H1 (cell line): Measurements from ENCODE around the gene CLRN1. TPM values are rescaled to one million over a fixed set of nuclear protein-coding genes. Genes with fewer than 3 reads are reported as not detected.

Source experiments
- CTCF ChIA-PET: fragments of 300-600 bp; sonication (Branson Sonifier 250); formaldehyde crosslinking; loops from one replicate; lab custom pipeline; 2021; ENCODE audit not compliant: partially characterized antibody; lab: Charles Lee
- POLR2A ChIA-PET: fragments of 300-600 bp; sonication (Branson Sonifier 250); formaldehyde crosslinking; loops from one replicate; lab custom pipeline; 2021; ENCODE audit warnings: inconsistent platforms; ENCODE audit not compliant: partially characterized antibody; lab: Charles Lee
- DNase-seq, 2 experiments: peaks; one replicate each; pipeline versions ENCODE4 v3.0.0 to v3.0.0-alpha.2; 2010 to 2022; ENCODE audit warnings: low spot score in 2 of 2, low read depth in 1 of 2, mixed read lengths in 1 of 2
- FAIRE-seq: peaks from 2 replicates; lab custom pipeline; 2011; peaks lifted over from hg19 to GRCh38; lab: Jason Lieb, UNC
- H2AFZ ChIP-seq: 2 replicates; pipeline ENCODE4 v1.8.1; 2012; ENCODE audit warnings: low read length, inconsistent platforms
- H2AK5ac ChIP-seq: 2 replicates; pipeline ENCODE4 v1.6.1; 2013; ENCODE audit warnings: low read depth, low read length
- H2BK120ac ChIP-seq: replicated peaks from 2 replicates; pipeline ENCODE3; 2013; ENCODE audit warnings: low read depth, low read length, inconsistent platforms
- H2BK12ac ChIP-seq: 2 replicates; pipeline ENCODE4 v1.6.1; 2013; ENCODE audit warnings: low read depth, low read length
- H2BK15ac ChIP-seq: 2 replicates; pipeline ENCODE4 v1.6.1; 2013; ENCODE audit warnings: low read length
- H2BK20ac ChIP-seq: 2 replicates; pipeline ENCODE4 v1.6.1; 2013; ENCODE audit warnings: low read length
- H2BK5ac ChIP-seq: 2 replicates; pipeline ENCODE4 v1.6.1; 2013; ENCODE audit warnings: low read depth, low read length
- H3K14ac ChIP-seq: 2 replicates; pipeline ENCODE4 v1.6.1; 2013; ENCODE audit warnings: inconsistent platforms; ENCODE audit not compliant: insufficient read length
- H3K18ac ChIP-seq: 2 replicates; pipeline ENCODE4 v1.6.1; 2013; ENCODE audit warnings: low read length; ENCODE audit errors: extremely low read depth
- H3K23ac ChIP-seq: 2 replicates; pipeline ENCODE4 v1.6.1; 2013; ENCODE audit warnings: inconsistent platforms; ENCODE audit not compliant: insufficient read length
- H3K23me2 ChIP-seq: 2 replicates; pipeline ENCODE4 v1.6.1; 2013; ENCODE audit warnings: low read depth, low read length
- H3K27ac ChIP-seq: 2 replicates; pipeline ENCODE4 v1.6.1; 2011; ENCODE audit warnings: low read depth, low read length, inconsistent platforms
- H3K27me3 ChIP-seq, 4 experiments: replicated peaks in 1 of 4; 1 replicate in 1 of 4; 2 replicates in 3 of 4; pipeline versions ENCODE4 v1.6.1 to v1.8.1; 2011 to 2013; ENCODE audit warnings: low read length in 3 of 4, mild to moderate bottlenecking in 3 of 4, inconsistent platforms in 2 of 4, mixed read lengths in 2 of 4, moderate library complexity in 1 of 4; ENCODE audit not compliant: control insufficient read depth in 3 of 4, insufficient read depth in 3 of 4; ENCODE audit errors: extremely low read depth in 1 of 4
- H3K36me3 ChIP-seq, 4 experiments: 2 replicates each; pipeline versions ENCODE4 v1.6.1 to v1.8.1; 2011 to 2013; ENCODE audit warnings: mild to moderate bottlenecking in 4 of 4, low read length in 3 of 4, moderate library complexity in 2 of 4, control low read depth in 1 of 4, inconsistent platforms in 1 of 4; ENCODE audit not compliant: insufficient read depth in 4 of 4, control insufficient read depth in 2 of 4
- H3K4ac ChIP-seq: replicated peaks from 2 replicates; pipeline ENCODE3; 2013; ENCODE audit warnings: low read length, low read depth, mixed read lengths, inconsistent platforms; ENCODE audit not compliant: insufficient read length
- H3K4me1 ChIP-seq, 4 experiments: replicated peaks in 1 of 4; 1 replicate in 1 of 4; 2 replicates in 3 of 4; pipeline versions ENCODE4 v1.6.1 to v1.8.1; 2011 to 2013; ENCODE audit warnings: low read length in 3 of 4, inconsistent platforms in 2 of 4, mixed read lengths in 1 of 4; ENCODE audit not compliant: insufficient read depth in 4 of 4, control insufficient read depth in 3 of 4
- H3K4me2 ChIP-seq, 2 experiments: 2 replicates each; pipeline versions ENCODE4 v1.6.1 to v1.8.1; 2011 to 2013; ENCODE audit warnings: low read depth in 2 of 2, low read length in 2 of 2, control low read depth in 1 of 2, inconsistent platforms in 1 of 2, mild to moderate bottlenecking in 1 of 2; ENCODE audit not compliant: insufficient read depth in 1 of 2
- H3K4me3 ChIP-seq, 4 experiments: fragments of 200-600, 300-600 bp in 1 of 4; sonication (generic), shearing (Covaris generic), sonication (Bioruptor Twin) in 1 of 4; 2 replicates each; pipeline versions ENCODE4 v1.5.1 to v1.8.1; 2011 to 2016; ENCODE audit warnings: low read length in 4 of 4, low read depth in 3 of 4, control low read depth in 2 of 4, inconsistent platforms in 2 of 4, mild to moderate bottlenecking in 2 of 4, mixed read lengths in 1 of 4, moderate library complexity in 1 of 4; ENCODE audit not compliant: insufficient read depth in 2 of 4; ENCODE audit errors: extremely low read depth in 1 of 4
- H3K56ac ChIP-seq: replicated peaks from 2 replicates; pipeline ENCODE3; 2013; ENCODE audit warnings: low read depth, mild to moderate bottlenecking, mixed read lengths, low read length, inconsistent platforms; ENCODE audit not compliant: insufficient read length
- H3K79me1 ChIP-seq: 2 replicates; pipeline ENCODE4 v1.6.1; 2013; ENCODE audit warnings: low read depth, low read length, control low read depth
- H3K79me2 ChIP-seq, 2 experiments: 2 replicates each; pipeline versions ENCODE4 v1.6.1 to v1.8.1; 2012 to 2013; ENCODE audit warnings: low read length in 2 of 2, mild to moderate bottlenecking in 2 of 2, inconsistent platforms in 1 of 2; ENCODE audit not compliant: insufficient read depth in 2 of 2, control insufficient read depth in 1 of 2
- H3K9ac ChIP-seq, 4 experiments: replicated peaks in 1 of 4; 1 replicate in 1 of 4; 2 replicates in 3 of 4; pipeline versions ENCODE4 v1.6.1 to v1.8.1; 2011 to 2013; ENCODE audit warnings: low read depth in 3 of 4, low read length in 3 of 4, control low read depth in 2 of 4, mild to moderate bottlenecking in 2 of 4, moderate library complexity in 2 of 4, inconsistent platforms in 1 of 4; ENCODE audit errors: extremely low read depth in 1 of 4
- H3K9me3 ChIP-seq, 2 experiments: 2 replicates each; pipeline versions ENCODE4 v1.6.1 to v1.8.1; 2012 to 2013; ENCODE audit warnings: mild to moderate bottlenecking in 2 of 2, moderate library complexity in 2 of 2, control low read depth in 1 of 2, inconsistent platforms in 1 of 2, low read depth in 1 of 2, low read length in 1 of 2, mixed read lengths in 1 of 2; ENCODE audit not compliant: insufficient read depth in 2 of 2
- H4K20me1 ChIP-seq, 2 experiments: replicated peaks in 1 of 2; 2 replicates each; pipeline versions ENCODE3 to v1.8.1; 2011 to 2013; ENCODE audit warnings: inconsistent platforms in 2 of 2, low read length in 2 of 2, mild to moderate bottlenecking in 1 of 2; ENCODE audit not compliant: insufficient read depth in 2 of 2, control insufficient read depth in 1 of 2
- H4K5ac ChIP-seq: 2 replicates; pipeline ENCODE4 v1.6.1; 2013; ENCODE audit warnings: low read length, low read depth, mixed read lengths, inconsistent platforms; ENCODE audit not compliant: insufficient read length
- H4K8ac ChIP-seq: 2 replicates; pipeline ENCODE4 v1.8.0; 2013; ENCODE audit warnings: mild to moderate bottlenecking, moderate library complexity, low read length, inconsistent platforms; ENCODE audit not compliant: insufficient read depth; ENCODE audit errors: extremely low read depth
- H4K91ac ChIP-seq: replicated peaks from 2 replicates; pipeline ENCODE3; 2013; ENCODE audit warnings: low read length, mixed read lengths, inconsistent platforms; ENCODE audit not compliant: insufficient read length
- CBX5 ChIP-seq: fragments of 300-800, 300-1000 bp; sonication (generic); IDR thresholded peaks from 2 replicates; pipeline ENCODE4 v1.7.1; 2016; ENCODE audit warnings: antibody characterized with exemption, low read length, low read depth
- CEBPB ChIP-seq: IDR thresholded peaks from 2 replicates; pipeline ENCODE4 v1.6.1; 2012; ENCODE audit warnings: low read depth, low read length
- KDM4A ChIP-seq: IDR thresholded peaks from one replicate; pipeline ENCODE4 v1.7.1; 2012; ENCODE audit warnings: low read depth, mild to moderate bottlenecking, moderate library complexity, low read length, inconsistent platforms; ENCODE audit not compliant: severe bottlenecking
- RFX5 ChIP-seq: IDR thresholded peaks from 2 replicates; pipeline ENCODE4 v1.6.1; 2011; ENCODE audit warnings: low read depth, low read length, improper control_type of control experiment, borderline replicate concordance
- SP2 ChIP-seq: IDR thresholded peaks from 2 replicates; pipeline ENCODE4 v1.6.1; 2012; ENCODE audit warnings: mild to moderate bottlenecking, low read length, inconsistent platforms
- YY1 ChIP-seq: IDR thresholded peaks from 2 replicates; pipeline ENCODE4 v1.6.1; 2011; ENCODE audit warnings: low read depth, mild to moderate bottlenecking, low read length
- WGBS, 2 experiments: shearing (Covaris generic) in 1 of 2; methylation state at CpG; one replicate each; pipeline versions ENCODE4 v1.1.6 to v1.1.7; 2013 to 2015; ENCODE audit warnings: low lambda C conversion rate in 2 of 2, mixed read lengths in 2 of 2, inconsistent platforms in 1 of 2, low coverage in 1 of 2, missing lambda C conversion rate in 1 of 2; ENCODE audit not compliant: insufficient replicate concordance in 2 of 2, insufficient coverage in 1 of 2, insufficient read length in 1 of 2; ENCODE audit errors: extremely low coverage in 1 of 2, missing lambda C conversion rate in 1 of 2; 5-methylcytosine and 5-hydroxymethylcytosine counted together
- polyA plus RNA-seq, 7 experiments: library from polyadenylated mRNA; depleted of rRNA in 3 of 7; stranded (reverse) in 5 of 7; unstranded in 2 of 7; fragments of >200 nt in 5 of 7; fragments of 200-250 nt in 2 of 7; gene quantifications; 1 replicate in 5 of 7; 2 replicates in 1 of 7; 4 replicates in 1 of 7; pipeline versions ENCODE4 v1.2.1 to v1.2.3, GENCODE V29; 2011 to 2013; ENCODE audit warnings: missing spikeins in 2 of 7, mixed read lengths in 2 of 7
- total RNA-seq: library from RNA; stranded (reverse); fragmentation: NEBNext Ultra II Directional; extraction: Animal tissue kit (Norgen Biotek cat#: 25700); gene quantifications from 2 replicates; pipeline ENCODE4 v1.2.1, GENCODE V29; 2021
- TF ChIP-seq, protein P1 (sequence below): IDR thresholded peaks from 2 replicates; pipeline ENCODE4 v1.6.1; 2011; ENCODE audit warnings: low read length, improper control_type of control experiment
- TF ChIP-seq, protein P2 (sequence below): IDR thresholded peaks from 2 replicates; pipeline ENCODE4 v1.6.1; 2011; ENCODE audit warnings: low read depth, mild to moderate bottlenecking, low read length; ENCODE audit not compliant: insufficient read depth

CLRN1 gene
- total and polyA plus RNA-seq, 2 of the 8 experiments (the other 6 are each of a cell fraction or from before 2014, with no cell fraction given), result 0.20 to 0.35 TPM

DNA sequence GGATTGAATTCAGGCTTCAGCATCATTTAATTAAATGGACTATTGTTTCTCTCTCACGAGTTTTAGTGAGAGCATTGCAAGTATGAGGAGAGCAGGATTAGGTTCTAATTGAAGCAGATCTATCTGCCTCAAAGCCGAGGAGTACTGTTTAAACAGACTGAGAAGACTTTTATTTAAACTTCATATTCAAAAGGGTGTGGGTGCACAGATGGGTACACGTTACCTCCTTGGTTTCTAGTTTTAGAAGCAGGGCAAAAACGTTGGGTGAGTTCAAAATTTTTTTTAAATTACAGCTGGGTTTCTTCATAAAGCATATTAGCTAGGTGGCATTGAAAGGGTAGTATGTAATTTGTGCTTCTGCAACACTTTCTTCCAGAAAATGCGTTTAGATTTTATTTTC is 26.5 kb upstream of the CLRN1 start:
- CTCF ChIA-PET, result interaction anchor here (1.2 to 1.3 kb wide), 2 partner anchors 9 to 60 kb away, joined by 3 to 5 read pairs; no protein-coding TSS in a partner anchor
- H3K4me2 ChIP-seq, result no peak overlapping the region
- no peak overlapping the region for H4K5ac ChIP-seq
- H3K4me3 ChIP-seq, result no peak overlapping the region
- no peak overlapping the region for H2AK5ac ChIP-seq
- H3K23ac ChIP-seq, result no peak overlapping the region
- no peak overlapping the region for H3K4ac ChIP-seq
- H3K56ac ChIP-seq, result no peak overlapping the region
- no peak overlapping the region for H2BK5ac ChIP-seq
- H2BK120ac ChIP-seq, result no peak overlapping the region
- no peak overlapping the region for H3K9ac ChIP-seq
- WGBS, 2 experiments, result 88% methylated on average over 5 of the region's 5 CpGs; no CpG with 5 or more reads in 1 of the 2 experiments
- H3K79me2 ChIP-seq, result no peaks in the 10 kb centered on the region
- no peak overlapping the region for H3K14ac ChIP-seq
- H4K91ac ChIP-seq, result no peak overlapping the region
- H4K8ac ChIP-seq, result no peak overlapping the region
- H2BK20ac ChIP-seq, result no peak overlapping the region
- no peaks in the 10 kb centered on the region for H3K9me3 ChIP-seq
- no peak overlapping the region for H2AFZ ChIP-seq
- H3K4me1 ChIP-seq, result peaks cover 0 to 11% (median 1%) of the 10 kb centered on the region in 4 experiments; a peak in 3 of 7 replicates
- no peak for DNase-seq
- no peak overlapping the region for H3K18ac ChIP-seq
- POLR2A ChIA-PET, result no interaction called here
- H2BK12ac ChIP-seq, result no peak overlapping the region
- no peak overlapping the region for H2BK15ac ChIP-seq
- H3K79me1 ChIP-seq, result no peaks in the 10 kb centered on the region
- no peaks in the 10 kb centered on the region for H3K23me2 ChIP-seq
- H3K27ac ChIP-seq, result no peak overlapping the region
- no peaks in the 10 kb centered on the region for H3K36me3 ChIP-seq
- H3K27me3 ChIP-seq, result no peaks in the 10 kb centered on the region
- TF ChIP-seq YY1 (no peak), CEBPB (no peak), CBX5 (no peak), KDM4A (no peak), SP2 (no peak), RFX5 (no peak)
- TF ChIP-seq, protein P1, sequence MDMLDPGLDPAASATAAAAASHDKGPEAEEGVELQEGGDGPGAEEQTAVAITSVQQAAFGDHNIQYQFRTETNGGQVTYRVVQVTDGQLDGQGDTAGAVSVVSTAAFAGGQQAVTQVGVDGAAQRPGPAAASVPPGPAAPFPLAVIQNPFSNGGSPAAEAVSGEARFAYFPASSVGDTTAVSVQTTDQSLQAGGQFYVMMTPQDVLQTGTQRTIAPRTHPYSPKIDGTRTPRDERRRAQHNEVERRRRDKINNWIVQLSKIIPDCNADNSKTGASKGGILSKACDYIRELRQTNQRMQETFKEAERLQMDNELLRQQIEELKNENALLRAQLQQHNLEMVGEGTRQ, result no peak
- TF ChIP-seq, protein P2, sequence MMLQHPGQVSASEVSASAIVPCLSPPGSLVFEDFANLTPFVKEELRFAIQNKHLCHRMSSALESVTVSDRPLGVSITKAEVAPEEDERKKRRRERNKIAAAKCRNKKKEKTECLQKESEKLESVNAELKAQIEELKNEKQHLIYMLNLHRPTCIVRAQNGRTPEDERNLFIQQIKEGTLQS, result no peak
- no peak for FAIRE-seq
- no peaks in the 10 kb centered on the region for H4K20me1 ChIP-seq
